Subcutaneous abdominal adipose tissue (tissue), 5 donors: ENCODE results near the gene TASOR.
"Not testable (repeated sequence)": the region's sequence is repeated elsewhere in the genome, so short reads cannot be mapped to it uniquely, and the experiment has no call there.

Experiments
- H3K27ac ChIP-seq: one replicate; pipeline ENCODE4 v1.7.0; 2013; ENCODE audit warnings: low read depth, mild to moderate bottlenecking, inconsistent platforms, low read length, moderate library complexity
- H3K27me3 ChIP-seq, 5 donors: one replicate each; pipeline ENCODE4 v1.7.0; 2013; ENCODE audit warnings: low read length in 5 of 5, inconsistent platforms in 1 of 5; ENCODE audit not compliant: control insufficient read depth in 5 of 5, insufficient read depth in 4 of 5
- H3K36me3 ChIP-seq, 5 donors: one replicate each; pipeline ENCODE4 v1.7.0; 2013; ENCODE audit warnings: low read length in 5 of 5; ENCODE audit not compliant: control insufficient read depth in 5 of 5, insufficient read depth in 5 of 5
- H3K4me1 ChIP-seq, 5 donors: one replicate each; pipeline ENCODE4 v1.7.0; 2013; ENCODE audit warnings: low read length in 5 of 5, mild to moderate bottlenecking in 3 of 5, moderate library complexity in 1 of 5; ENCODE audit not compliant: control insufficient read depth in 5 of 5, insufficient read depth in 5 of 5
- H3K4me3 ChIP-seq, 5 donors: one replicate each; pipeline ENCODE4 v1.7.0; 2013; ENCODE audit warnings: low read length in 5 of 5, low read depth in 1 of 5
- H3K9ac ChIP-seq, 5 donors: one replicate each; pipeline ENCODE4 v1.7.0; 2013; ENCODE audit warnings: low read length in 5 of 5, mild to moderate bottlenecking in 4 of 5, moderate library complexity in 3 of 5
- H3K9me3 ChIP-seq, 5 donors: one replicate each; pipeline ENCODE4 v1.7.0; 2013; ENCODE audit warnings: low read length in 5 of 5; ENCODE audit not compliant: control insufficient read depth in 5 of 5
- donor health status: healthy.
- donor health status: healthy.
- donor health status: healthy.
- donor health status: healthy.
- donor health status: healthy.

Gene TASOR

GRCh38 chr3:56683122-56683817 is at the start of gene TASOR:
Gene TASOR, minus strand, starts transcription at chr3:56683265. Its CDS starts 259 bp downstream, at chr3:56683006.
- Histone ChIP-seq H3K36me3 (no peaks in the 10 kb centered on the region), H3K27ac (peak within 1 kb of the TSS; percentile 91), H3K9ac (peak within 1 kb of the TSS; percentile 71 to 94 (median 89)), H3K4me1 (peaks cover 1 to 36% (median 15%) of the 10 kb centered on the region in 5 donors), H3K9me3 (peaks cover 0 to 6% (median 0%) of the 10 kb centered on the region in 5 donors), H3K27me3 (no peaks in the 10 kb centered on the region), H3K4me3 (peak within 1 kb of the TSS; percentile 79 to 93 (median 83))

- Histone ChIP-seq H3K27me3 (no peaks in the 10 kb centered on the region), H3K4me1 (peaks cover 0 to 10% (median 2%) of the 10 kb centered on the region in 5 donors), H3K9me3 (no peaks in the 10 kb centered on the region), H3K9ac (no peak overlapping the region), H3K27ac (no peak overlapping the region), H3K36me3 (peaks cover 20 to 56% (median 35%) of the 10 kb centered on the region in 5 donors), H3K4me3 (no peak overlapping the region)
Observed at GRCh38 chr3:56732109-56732508, 49.0 kb upstream of the TASOR start.

GRCh38 chr3:56725175-56725574 is 42.1 kb upstream of the TASOR start:
- Histone ChIP-seq H3K9me3 (no peaks in the 10 kb centered on the region), H3K27ac (no peak overlapping the region), H3K36me3 (peaks cover 12 to 44% (median 19%) of the 10 kb centered on the region in 5 donors), H3K27me3 (no peaks in the 10 kb centered on the region), H3K4me1 (peaks cover 0 to 10% (median 2%) of the 10 kb centered on the region in 5 donors), H3K4me3 (no peak overlapping the region), H3K9ac (no peak overlapping the region)

- H3K27me3 ChIP-seq: no peaks in the 10 kb centered on the region
- H3K9ac ChIP-seq: no peak overlapping the region
- peaks cover 12 to 42% (median 18%) of the 10 kb centered on the region in 5 donors for H3K36me3 ChIP-seq
- H3K9me3 ChIP-seq: no peaks in the 10 kb centered on the region
- H3K4me3 ChIP-seq: no peak overlapping the region
- H3K4me1 ChIP-seq: peaks cover 0 to 10% (median 2%) of the 10 kb centered on the region in 5 donors
- H3K27ac ChIP-seq: no peak overlapping the region
Observed at GRCh38 chr3:56724676-56725075, 41.6 kb upstream of the TASOR start.

GRCh38 chr3:56720849-56721248 is 37.8 kb upstream of the TASOR start:
- H3K4me3 ChIP-seq: no peak overlapping the region
- no peaks in the 10 kb centered on the region for H3K9me3 ChIP-seq
- H3K27me3 ChIP-seq: no peaks in the 10 kb centered on the region
- peaks cover 3 to 11% (median 5%) of the 10 kb centered on the region in 5 donors for H3K36me3 ChIP-seq
- no peak overlapping the region for H3K27ac ChIP-seq
- H3K9ac ChIP-seq: no peak overlapping the region
- H3K4me1 ChIP-seq: no peaks in the 10 kb centered on the region

- not testable (repeated sequence) for H3K36me3 ChIP-seq, H3K9me3 ChIP-seq, H3K9ac ChIP-seq, H3K27me3 ChIP-seq, H3K4me3 ChIP-seq, H3K27ac ChIP-seq, H3K4me1 ChIP-seq
Observed at GRCh38 chr3:56718809-56719208, 35.7 kb upstream of the TASOR start.

- Histone ChIP-seq H3K36me3 (no peaks in the 10 kb centered on the region), H3K27me3 (no peaks in the 10 kb centered on the region), H3K4me1 (no peaks in the 10 kb centered on the region), H3K9ac (no peak overlapping the region), H3K27ac (no peak overlapping the region), H3K4me3 (no peak overlapping the region), H3K9me3 (peaks cover 0 to 7% (median 0%) of the 10 kb centered on the region in 5 donors)
Observed at GRCh38 chr3:56711344-56711743, 28.3 kb upstream of the TASOR start.

- H3K27me3 ChIP-seq, H3K4me3 ChIP-seq, H3K36me3 ChIP-seq, H3K9me3 ChIP-seq, H3K9ac ChIP-seq, H3K4me1 ChIP-seq, H3K27ac ChIP-seq: not testable (repeated sequence)
Observed at GRCh38 chr3:56707412-56707811, 24.3 kb upstream of the TASOR start.

- Histone ChIP-seq H3K4me1 (peaks cover 0 to 3% (median 0%) of the 10 kb centered on the region in 5 donors), H3K9me3 (peaks cover 0 to 2% (median 0%) of the 10 kb centered on the region in 5 donors), H3K27me3 (no peaks in the 10 kb centered on the region), H3K36me3 (no peaks in the 10 kb centered on the region), H3K4me3 (no peak overlapping the region), H3K27ac (no peak overlapping the region), H3K9ac (no peak overlapping the region)
Observed at GRCh38 chr3:56706629-56707028, 23.6 kb upstream of the TASOR start.

GRCh38 chr3:56704706-56705105 is 21.6 kb upstream of the TASOR start:
- Histone ChIP-seq H3K4me1 (peaks cover 0 to 3% (median 0%) of the 10 kb centered on the region in 5 donors), H3K27ac (no peak overlapping the region), H3K36me3 (no peaks in the 10 kb centered on the region), H3K4me3 (no peak overlapping the region), H3K27me3 (no peaks in the 10 kb centered on the region), H3K9me3 (peaks cover 0 to 2% (median 0%) of the 10 kb centered on the region in 5 donors), H3K9ac (no peak overlapping the region)
